T-helper 17 cell (primary cell): ENCODE data around the gene SZT2. TPM values are rescaled to one million over a fixed set of nuclear protein-coding genes. Genes with fewer than 3 reads are reported as not detected.
"Not testable (repeated sequence)": the region's sequence is repeated elsewhere in the genome, so short reads cannot be mapped to it uniquely, and the experiment has no call there.

Source experiments
- ATAC-seq: fragments of 150-1000 bp; cut with Tn5 transposase; 2 replicates; pipeline ENCODE4 v1.10.0; 2021; ENCODE audit warnings: mild to moderate bottlenecking, moderate library complexity
- DNase-seq, 3 donors: peaks; one replicate each; pipeline versions ENCODE4 v3.0.0 to v3.0.0-alpha.2; 2020 to 2021
- H3K9me3 ChIP-seq: one replicate; pipeline ENCODE4 v1.7.0; 2013; ENCODE audit warnings: low read length, mild to moderate bottlenecking; ENCODE audit not compliant: control insufficient read depth, poor library complexity, severe bottlenecking
- H3K27ac Mint-ChIP-seq: one replicate; pipeline ENCODE4 v1.8.0; 2022; ENCODE audit warnings: mild to moderate bottlenecking, moderate library complexity, mixed read lengths
- H3K27me3 Mint-ChIP-seq: one replicate; pipeline ENCODE4 v1.8.0; 2022; ENCODE audit warnings: mixed read lengths
- H3K36me3 Mint-ChIP-seq: one replicate; pipeline ENCODE4 v1.8.0; 2022; ENCODE audit warnings: low read depth, mixed read lengths
- H3K4me1 Mint-ChIP-seq: one replicate; pipeline ENCODE4 v1.8.0; 2022; ENCODE audit warnings: mild to moderate bottlenecking, mixed read lengths
- H3K4me3 Mint-ChIP-seq: one replicate; pipeline ENCODE4 v1.8.0; 2022; ENCODE audit warnings: mild to moderate bottlenecking, moderate library complexity, mixed read lengths
- total RNA-seq, 4 donors: library from RNA in 2 of 4; stranded (reverse) in 2 of 4; gene quantifications; one replicate each; pipeline ENCODE4 v1.2.3 and lab custom pipeline; 2022 to 2026

The SZT2 gene
- total RNA-seq, 2 donors from 2014 or later: 87.0 to 92.1 TPM

DNA sequence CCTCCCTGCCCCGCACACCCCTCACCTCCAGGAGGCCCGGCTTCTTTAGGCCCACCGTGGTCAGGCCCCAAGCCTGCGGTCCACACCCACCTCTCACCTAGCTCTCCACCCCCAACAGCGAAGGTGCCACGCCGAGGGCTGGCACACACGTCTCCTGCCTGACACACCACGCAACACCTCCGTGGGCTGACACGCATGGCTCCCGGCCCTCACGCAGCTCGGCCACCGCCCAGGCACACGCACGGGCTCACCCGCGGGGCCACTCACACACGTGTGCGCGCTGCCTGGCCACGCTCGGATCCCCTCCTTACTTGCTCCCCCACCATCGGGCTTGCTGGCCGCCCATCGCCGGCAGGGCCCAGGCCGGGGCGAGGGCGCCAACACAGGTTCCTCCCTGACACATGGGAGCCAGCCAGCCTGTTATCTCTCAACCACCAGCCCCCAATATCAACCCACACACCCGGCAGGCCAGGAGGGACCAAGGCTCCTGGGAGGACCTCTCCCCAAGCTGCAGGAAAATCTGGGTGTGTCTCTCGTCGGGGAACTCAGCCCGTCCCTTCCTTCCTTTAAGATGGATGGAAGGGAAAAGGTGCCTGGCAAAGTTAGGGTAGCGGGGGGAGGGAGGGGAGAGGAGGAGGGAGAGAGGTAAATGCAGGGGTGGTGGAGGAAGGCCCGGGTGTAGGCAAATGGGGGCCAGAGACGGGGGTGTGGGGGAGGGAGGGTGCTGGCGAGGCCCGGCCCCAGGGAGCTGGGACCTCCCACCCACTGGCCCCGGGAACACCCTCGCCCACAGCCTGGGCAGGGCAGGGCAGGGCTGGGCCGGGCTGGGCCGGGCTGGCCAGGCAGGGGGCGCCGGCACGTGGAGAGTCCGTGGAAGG lies 22.4 kb upstream of the SZT2 start:
- ATAC-seq: peak; percentile 48
- Mint-ChIP-seq H3K4me1 (peaks cover 35% of the 10 kb centered on the region), H3K36me3 (peaks cover 10% of the 10 kb centered on the region), H3K4me3 (peak overlapping the region; percentile 98), H3K27me3 (no peaks in the 10 kb centered on the region), H3K27ac (peak overlapping the region; percentile 90)
- DNase-seq: peak in 1 of 3 donors; percentile 12
- H3K9me3 ChIP-seq: no peaks in the 10 kb centered on the region

DNA sequence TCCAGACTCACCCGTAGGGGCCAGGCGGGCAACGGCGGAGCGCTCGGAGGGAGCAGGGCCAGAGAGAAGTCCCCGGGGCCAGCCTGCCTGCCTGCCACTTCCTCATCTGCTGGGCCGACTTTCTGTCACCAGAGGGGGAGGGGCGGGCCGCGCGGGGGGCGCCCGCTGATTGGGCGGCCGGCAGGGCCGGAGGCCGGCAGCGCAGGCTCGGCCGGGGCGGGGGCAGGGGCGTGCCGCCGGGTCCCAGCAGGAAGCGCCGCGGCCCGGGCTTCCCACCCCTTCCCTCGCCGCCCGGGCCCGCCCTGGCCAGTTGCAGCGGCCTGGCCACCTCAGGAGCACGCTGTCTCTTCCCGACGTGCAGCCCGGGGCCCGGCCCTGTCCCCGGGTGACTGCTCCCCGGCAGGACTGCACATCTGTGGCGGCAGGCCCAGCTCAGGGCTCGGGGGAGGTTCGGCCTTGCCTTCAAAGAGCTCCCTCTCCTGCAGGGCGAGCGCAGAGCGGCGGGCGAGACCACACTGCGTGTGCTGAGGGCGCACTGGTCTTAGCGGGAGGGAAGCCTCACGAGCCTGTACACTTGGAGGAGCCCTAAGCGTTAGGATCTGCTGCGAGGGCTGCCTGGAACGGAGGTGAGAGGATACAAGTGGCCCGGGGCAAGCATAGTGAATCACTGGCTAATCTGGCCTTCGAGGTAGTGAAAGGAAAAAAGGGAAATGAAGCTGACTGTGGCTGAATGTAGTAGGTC lies 21.6 kb upstream of the SZT2 start, which contains the start of gene ELOVL1:
ELOVL1 (minus strand) TSS at position 108 of the 742 bp plus-strand sequence. CDS start 2,402 bp downstream, outside the sequence.
- Mint-ChIP-seq H3K27ac (peak within 1 kb of the TSS; percentile 90), H3K4me1 (peaks cover 35% of the 10 kb centered on the region), H3K27me3 (no peaks in the 10 kb centered on the region), H3K36me3 (peaks cover 9% of the 10 kb centered on the region), H3K4me3 (peak within 1 kb of the TSS; percentile 98)
- ATAC-seq (peak; percentile 81), DNase-seq (peak; percentile 56 to 83 (median 76))
- no peaks in the 10 kb centered on the region for H3K9me3 ChIP-seq

DNA sequence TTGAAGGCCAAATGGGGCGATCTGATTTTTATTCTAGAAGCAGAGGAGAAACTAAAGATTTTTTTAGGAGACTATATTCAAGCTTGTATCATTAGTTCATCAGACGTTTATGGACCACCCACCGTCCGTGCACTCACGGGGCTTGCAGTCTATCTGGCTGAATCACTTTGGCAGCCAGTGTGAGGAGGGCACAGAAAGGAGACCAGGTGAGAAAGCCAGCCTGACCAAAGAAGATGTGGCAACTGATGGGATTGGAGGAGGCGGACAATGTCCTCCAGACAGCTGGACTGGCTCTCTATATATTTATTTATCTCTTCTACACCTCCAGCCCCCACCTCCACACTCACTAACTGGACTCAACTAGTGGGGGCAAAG lies 21.1 kb upstream of the SZT2 start:
- H3K4me3 Mint-ChIP-seq: peak overlapping the region; percentile 98
- H3K4me1 Mint-ChIP-seq: peaks cover 35% of the 10 kb centered on the region
- peaks cover 9% of the 10 kb centered on the region for H3K36me3 Mint-ChIP-seq
- H3K27me3 Mint-ChIP-seq: no peaks in the 10 kb centered on the region
- no peak for DNase-seq
- ATAC-seq: no peak
- no peaks in the 10 kb centered on the region for H3K9me3 ChIP-seq
- peak overlapping the region; percentile 89 for H3K27ac Mint-ChIP-seq

DNA sequence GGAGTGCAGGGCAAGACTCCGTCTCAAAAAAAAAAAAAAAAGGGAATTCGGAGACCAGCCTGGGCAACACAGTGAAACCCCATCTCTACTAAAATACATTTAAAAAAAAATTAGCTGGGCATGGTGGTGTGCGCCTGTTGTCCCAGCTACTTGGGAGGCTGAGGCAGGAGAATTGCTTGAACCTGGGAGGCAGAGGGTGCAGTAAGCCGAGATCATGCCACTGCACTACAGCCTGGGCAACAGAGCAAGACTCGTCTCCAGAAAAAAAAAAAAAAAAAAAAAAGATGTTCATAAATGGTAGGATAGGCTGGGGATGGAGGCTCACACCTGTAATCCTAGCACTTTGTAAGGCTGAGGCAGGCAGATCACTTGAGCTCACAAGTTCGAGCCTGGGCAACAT lies 19.9 kb upstream of the SZT2 start:
- H3K4me3 Mint-ChIP-seq, H3K9me3 ChIP-seq, ATAC-seq, H3K27ac Mint-ChIP-seq, H3K27me3 Mint-ChIP-seq, DNase-seq, H3K36me3 Mint-ChIP-seq: not testable (repeated sequence)
- peaks cover 32% of the 10 kb centered on the region for H3K4me1 Mint-ChIP-seq

GRCh38 chr1:43370564-43370963 lies 19.1 kb upstream of the SZT2 start:
- Mint-ChIP-seq H3K27me3 (no peaks in the 10 kb centered on the region), H3K4me3 (peak overlapping the region; percentile 74)

GRCh38 chr1:43372172-43372571 lies 17.5 kb upstream of the SZT2 start:
- no peaks in the 10 kb centered on the region for H3K9me3 ChIP-seq
- Mint-ChIP-seq H3K27ac (no peak overlapping the region), H3K36me3 (peaks cover 2% of the 10 kb centered on the region), H3K27me3 (no peaks in the 10 kb centered on the region), H3K4me3 (no peak overlapping the region), H3K4me1 (peaks cover 22% of the 10 kb centered on the region)
- DNase-seq: no peak
- no peak for ATAC-seq

More at GRCh38 chr1:43370564-43370963, 19.1 kb upstream of the SZT2 start:
- Mint-ChIP-seq H3K27ac (no peak overlapping the region), H3K36me3 (peaks cover 5% of the 10 kb centered on the region), H3K4me1 (peaks cover 28% of the 10 kb centered on the region)
- DNase-seq (no peak), ATAC-seq (no peak)
- H3K9me3 ChIP-seq: no peaks in the 10 kb centered on the region

GRCh38 chr1:43373066-43373940 lies 16.4 kb upstream of the SZT2 start:
- H3K9me3 ChIP-seq: no peaks in the 10 kb centered on the region
- ATAC-seq: no peak
- Mint-ChIP-seq H3K4me3 (no peak overlapping the region), H3K27ac (no peak overlapping the region), H3K36me3 (peaks cover under 1% of the 10 kb centered on the region), H3K27me3 (no peaks in the 10 kb centered on the region), H3K4me1 (peaks cover 19% of the 10 kb centered on the region)
- no peak for DNase-seq

GRCh38 chr1:43376723-43377235 lies 12.9 kb upstream of the SZT2 start:
- no peak for ATAC-seq
- no peak for DNase-seq
- peaks cover 14% of the 10 kb centered on the region for H3K4me1 Mint-ChIP-seq
- H3K36me3 Mint-ChIP-seq: peaks cover 11% of the 10 kb centered on the region
- no peaks in the 10 kb centered on the region for H3K27me3 Mint-ChIP-seq
- no peaks in the 10 kb centered on the region for H3K9me3 ChIP-seq
- H3K4me3 Mint-ChIP-seq: no peak overlapping the region
- peak overlapping the region; percentile 34 for H3K27ac Mint-ChIP-seq

DNA sequence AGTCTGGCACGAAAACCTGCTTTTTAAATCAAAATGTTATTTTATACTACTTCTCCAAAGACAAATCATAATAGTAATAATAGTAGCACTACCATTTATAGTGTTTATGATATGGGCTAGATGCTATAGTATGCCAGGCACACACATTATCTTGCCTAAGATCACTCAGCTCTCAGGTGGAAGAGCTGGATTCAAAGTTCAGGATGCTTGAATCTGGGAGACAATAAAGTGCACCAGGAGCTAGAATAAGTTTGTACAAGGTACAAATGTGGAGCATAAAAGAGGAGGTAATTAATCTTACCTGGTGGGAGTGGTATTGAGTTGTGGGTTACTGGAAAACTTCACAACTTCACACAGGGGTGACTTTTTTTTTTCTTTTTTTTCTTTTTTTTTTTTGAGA lies 11.9 kb upstream of the SZT2 start:
- H3K4me3 Mint-ChIP-seq: no peak overlapping the region
- no peak overlapping the region for H3K27ac Mint-ChIP-seq
- DNase-seq (no peak), ATAC-seq (no peak)
- no peaks in the 10 kb centered on the region for H3K27me3 Mint-ChIP-seq
- H3K4me1 Mint-ChIP-seq: peaks cover 16% of the 10 kb centered on the region
- H3K36me3 Mint-ChIP-seq: peaks cover 11% of the 10 kb centered on the region
- no peaks in the 10 kb centered on the region for H3K9me3 ChIP-seq

DNA sequence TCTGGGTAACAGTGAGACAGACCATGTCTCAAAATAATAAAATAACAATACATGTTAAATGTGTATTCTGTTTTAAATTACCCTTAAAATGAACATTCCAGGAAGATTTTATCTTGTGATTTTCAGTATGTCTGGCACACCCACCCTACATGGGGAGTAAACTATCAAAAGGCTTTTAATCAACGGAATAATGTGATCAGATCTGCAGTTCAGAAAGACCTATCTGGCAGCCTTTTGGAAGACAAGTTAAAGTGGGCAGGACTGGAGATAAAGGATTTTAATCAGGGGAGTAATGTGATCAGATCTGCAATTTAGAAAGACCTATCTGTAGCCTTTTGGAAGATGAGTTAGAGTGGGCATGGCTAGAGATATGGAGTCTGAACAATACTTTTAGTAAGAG lies 10.2 kb upstream of the SZT2 start:
- no peaks in the 10 kb centered on the region for H3K27me3 Mint-ChIP-seq
- peaks cover 11% of the 10 kb centered on the region for H3K36me3 Mint-ChIP-seq
- DNase-seq: no peak
- no peaks in the 10 kb centered on the region for H3K9me3 ChIP-seq
- ATAC-seq: no peak
- peaks cover 16% of the 10 kb centered on the region for H3K4me1 Mint-ChIP-seq
- H3K4me3 Mint-ChIP-seq: no peak overlapping the region
- H3K27ac Mint-ChIP-seq: no peak overlapping the region

- Mint-ChIP-seq H3K27ac (peak overlapping the region; percentile 41), H3K4me3 (no peak overlapping the region), H3K27me3 (no peaks in the 10 kb centered on the region), H3K4me1 (peaks cover 16% of the 10 kb centered on the region), H3K36me3 (peaks cover 19% of the 10 kb centered on the region)
- no peaks in the 10 kb centered on the region for H3K9me3 ChIP-seq
- no peak for ATAC-seq
- DNase-seq: no peak
Observed at GRCh38 chr1:43381612-43382011, 8.1 kb upstream of the SZT2 start.

- peaks cover 19% of the 10 kb centered on the region for H3K36me3 Mint-ChIP-seq
Observed at GRCh38 chr1:43382027-43382779, 7.5 kb upstream of the SZT2 start.

More at GRCh38 chr1:43382027-43382779, 7.5 kb upstream of the SZT2 start:
- no peaks in the 10 kb centered on the region for H3K9me3 ChIP-seq
- peak overlapping the region; percentile 41 for H3K27ac Mint-ChIP-seq
- H3K4me1 Mint-ChIP-seq: peaks cover 15% of the 10 kb centered on the region
- no peaks in the 10 kb centered on the region for H3K27me3 Mint-ChIP-seq
- ATAC-seq: no peak
- no peak for DNase-seq
- H3K4me3 Mint-ChIP-seq: no peak overlapping the region
